ENCODE results near the gene BICRAL. TPM values are rescaled to one million over a fixed set of nuclear protein-coding genes. Genes with fewer than 3 reads are reported as not detected.
"Not testable (repeated sequence)": the region's sequence is repeated elsewhere in the genome, so short reads cannot be mapped to it uniquely, and the experiment has no call there.

Gene BICRAL
- total RNA-seq, 1 donor from 2014 or later: 8.2 TPM

DNA sequence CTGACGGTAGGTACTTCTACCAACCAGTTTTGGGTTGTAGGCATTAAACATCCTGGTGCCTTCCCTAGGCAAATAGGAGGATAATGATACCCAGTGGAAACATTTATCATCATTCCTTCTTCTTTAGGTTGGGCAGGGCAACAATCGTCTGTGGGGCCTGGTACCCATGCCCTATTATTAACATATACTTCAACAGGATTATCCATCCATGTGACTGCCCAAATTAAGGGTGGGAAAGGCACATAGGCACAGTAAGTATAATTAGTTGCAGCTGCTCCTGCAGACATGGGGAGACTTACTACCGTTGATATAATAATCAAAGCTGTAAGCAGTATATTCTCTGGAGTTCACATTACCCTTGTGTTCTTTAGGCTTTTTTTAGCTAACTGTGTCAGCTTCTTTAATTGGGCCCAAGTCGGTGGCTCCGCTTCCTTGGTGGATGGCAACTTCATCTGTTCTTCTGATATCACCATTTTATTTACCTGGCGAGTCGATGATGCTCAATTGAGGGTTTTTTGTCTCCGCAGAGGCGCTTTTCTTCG lies 114.4 kb downstream of the BICRAL start:
- no peak for DNase-seq (ENCODE audit: low read depth)

DNA sequence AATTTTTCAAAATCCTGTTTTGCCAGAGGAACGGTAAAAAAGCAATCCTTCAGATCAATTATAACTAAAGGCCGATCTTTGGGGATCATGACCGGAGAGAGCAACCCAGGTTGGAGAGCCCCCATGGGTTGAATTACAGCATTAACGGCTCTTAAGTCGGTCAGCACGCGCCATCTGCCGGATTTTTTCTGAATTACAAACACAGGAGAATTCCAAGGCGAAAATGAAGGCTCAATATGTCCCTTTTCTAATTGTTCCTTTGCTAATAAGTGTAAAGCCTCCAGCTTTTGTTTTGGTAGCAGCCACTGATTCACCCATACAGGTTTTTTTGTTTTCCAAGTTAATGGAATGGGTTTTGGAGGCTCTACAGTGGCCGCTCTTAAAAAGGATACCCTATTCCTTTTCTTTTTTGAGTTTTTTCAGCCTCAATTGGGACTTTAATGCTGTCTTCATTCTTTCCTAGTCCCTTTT lies 117.1 kb downstream of the BICRAL start:
- DNase-seq (ENCODE audit: low read depth): peak; percentile 54

DNA sequence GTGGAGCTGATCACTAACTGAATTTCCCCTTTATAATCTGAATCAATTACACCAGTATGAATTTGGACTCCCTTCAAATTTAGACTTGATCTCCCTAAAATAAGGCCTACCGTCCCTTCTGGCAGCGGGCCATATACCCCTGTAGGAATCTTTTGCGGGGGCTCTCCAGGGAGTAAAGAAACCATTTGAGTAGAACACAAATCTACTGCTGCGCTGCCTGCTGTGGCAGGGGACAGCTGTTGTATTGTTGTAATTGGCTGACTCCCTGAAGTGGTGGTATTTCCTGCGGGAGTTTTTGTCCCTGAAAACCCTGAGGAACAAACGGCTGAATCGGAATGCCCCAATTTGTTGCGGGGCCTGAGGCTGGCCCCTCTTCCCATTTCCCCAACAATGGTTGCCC lies 118.0 kb downstream of the BICRAL start:
- no peak for DNase-seq (ENCODE audit: low read depth)

DNA sequence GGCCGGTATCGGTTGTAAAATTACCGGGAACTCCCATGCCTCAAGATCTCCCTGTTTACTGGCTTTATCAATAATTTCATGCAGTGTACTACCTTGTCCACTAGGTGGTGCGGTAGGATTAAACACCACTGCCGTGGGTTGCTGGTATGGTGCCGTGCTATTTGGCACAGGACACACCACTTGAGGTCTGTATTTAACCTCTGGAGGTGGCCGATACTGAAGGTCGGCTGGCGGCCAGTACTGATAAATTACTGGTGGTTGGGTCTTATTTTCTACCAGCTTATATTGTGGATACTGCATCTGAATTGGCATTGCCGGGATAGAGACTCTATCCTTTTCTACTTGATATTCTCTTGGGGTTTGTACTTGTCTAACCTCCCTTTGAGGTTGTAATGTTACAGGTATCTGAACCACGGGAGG lies 119.7 kb downstream of the BICRAL start:
- peak; percentile 78 for DNase-seq (ENCODE audit: low read depth)

DNA sequence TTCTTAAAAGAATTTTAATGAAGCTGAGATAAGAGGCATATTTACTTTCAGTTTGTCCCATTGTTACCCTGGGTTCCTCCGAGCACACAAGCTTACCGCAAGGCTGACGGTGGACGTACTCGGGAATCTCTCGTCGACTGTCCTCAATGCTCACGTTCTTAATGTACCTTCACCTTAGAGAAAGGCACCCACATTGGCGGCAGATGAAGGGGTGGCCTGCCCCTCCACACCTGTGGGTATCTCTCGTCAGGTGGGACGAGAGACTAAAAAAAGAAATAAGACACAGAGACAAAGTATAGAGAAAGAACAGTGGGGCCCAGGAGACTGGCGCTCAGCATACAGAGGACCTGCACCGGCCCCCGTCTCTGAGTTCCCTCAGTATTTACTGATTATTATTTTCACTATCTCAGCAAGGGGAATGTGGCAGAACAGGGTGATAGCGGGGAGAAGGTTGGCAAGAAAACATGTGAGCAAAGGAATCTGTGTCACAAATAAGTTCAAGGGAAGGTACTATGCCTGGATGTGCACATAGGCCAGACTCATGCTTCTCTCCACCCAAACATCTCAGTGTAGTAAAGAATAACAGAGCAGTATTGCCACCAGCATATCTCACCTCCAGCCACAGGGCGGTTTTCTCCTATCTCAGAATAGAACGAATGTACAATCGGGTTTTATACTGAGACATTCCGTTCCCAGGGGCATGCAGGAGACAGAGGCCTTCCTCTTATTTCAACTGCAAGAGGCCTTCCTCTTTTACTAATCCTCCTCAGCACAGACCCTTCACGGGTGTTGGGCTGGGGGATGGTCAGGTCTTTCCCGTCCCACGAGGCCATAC lies 120.8 kb downstream of the BICRAL start:
- not testable (repeated sequence) for DNase-seq (ENCODE audit: low read depth)

DNA sequence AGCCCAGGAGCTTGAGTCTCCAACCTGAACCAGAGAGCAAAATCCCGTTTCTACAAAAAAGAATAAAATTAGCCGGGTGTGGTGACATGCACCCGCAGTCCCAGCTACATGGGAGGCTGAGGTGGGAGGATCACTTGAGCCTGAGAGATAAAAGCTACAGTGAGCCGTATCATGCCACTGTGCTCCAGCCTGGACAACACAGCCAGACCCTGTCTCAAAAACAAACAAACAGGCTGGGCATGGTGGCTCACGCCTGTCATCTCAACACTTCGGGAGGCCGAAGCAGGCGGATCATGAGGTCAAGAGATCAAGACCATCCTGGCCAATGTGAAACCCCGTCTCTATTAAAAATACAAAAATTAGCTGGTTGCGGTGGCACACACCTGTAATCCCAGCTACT lies 122.6 kb downstream of the BICRAL start:
- DNase-seq (ENCODE audit: low read depth): no peak

DNA sequence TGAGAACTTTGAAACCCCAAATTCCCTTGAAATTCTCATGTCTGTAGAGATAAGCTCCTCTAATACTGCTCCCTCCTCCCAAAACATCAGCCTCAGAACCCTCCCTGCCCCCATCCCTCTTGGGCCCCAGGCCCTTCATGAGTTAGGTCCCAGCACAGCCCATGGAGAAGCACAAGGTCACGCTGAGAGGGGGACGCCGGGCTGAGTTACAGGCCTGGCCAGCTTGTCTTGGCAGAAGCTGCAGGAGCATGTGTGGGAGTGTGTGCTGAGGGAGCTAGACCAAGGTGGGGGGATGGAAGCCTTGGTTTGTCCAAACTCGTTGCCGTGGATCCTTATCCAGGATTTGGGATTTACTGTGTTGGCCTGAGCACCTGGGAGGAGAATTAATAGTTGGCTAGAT lies 125.5 kb downstream of the BICRAL start:
- no peak for DNase-seq (ENCODE audit: low read depth)

DNA sequence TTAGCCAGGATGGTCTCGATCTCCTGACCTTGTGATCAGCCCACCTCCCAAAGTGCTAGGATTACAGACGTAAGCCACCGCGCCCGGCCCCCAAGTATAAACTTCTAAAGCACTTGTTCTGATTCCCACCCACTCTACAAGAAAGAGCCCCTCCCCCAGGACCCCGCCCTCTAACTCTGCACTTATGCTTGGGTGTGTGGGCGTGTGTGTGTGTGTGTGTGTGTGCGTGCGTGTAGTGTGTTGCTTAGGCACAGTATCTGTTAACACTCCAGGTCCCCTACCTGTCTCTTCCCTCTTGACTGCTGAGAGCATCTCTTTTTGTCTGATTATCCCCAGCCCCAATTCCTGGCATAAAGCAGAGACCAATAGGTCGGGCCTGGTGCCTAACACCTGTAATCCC lies 128.0 kb downstream of the BICRAL start:
- DNase-seq (ENCODE audit: low read depth): no peak

DNA sequence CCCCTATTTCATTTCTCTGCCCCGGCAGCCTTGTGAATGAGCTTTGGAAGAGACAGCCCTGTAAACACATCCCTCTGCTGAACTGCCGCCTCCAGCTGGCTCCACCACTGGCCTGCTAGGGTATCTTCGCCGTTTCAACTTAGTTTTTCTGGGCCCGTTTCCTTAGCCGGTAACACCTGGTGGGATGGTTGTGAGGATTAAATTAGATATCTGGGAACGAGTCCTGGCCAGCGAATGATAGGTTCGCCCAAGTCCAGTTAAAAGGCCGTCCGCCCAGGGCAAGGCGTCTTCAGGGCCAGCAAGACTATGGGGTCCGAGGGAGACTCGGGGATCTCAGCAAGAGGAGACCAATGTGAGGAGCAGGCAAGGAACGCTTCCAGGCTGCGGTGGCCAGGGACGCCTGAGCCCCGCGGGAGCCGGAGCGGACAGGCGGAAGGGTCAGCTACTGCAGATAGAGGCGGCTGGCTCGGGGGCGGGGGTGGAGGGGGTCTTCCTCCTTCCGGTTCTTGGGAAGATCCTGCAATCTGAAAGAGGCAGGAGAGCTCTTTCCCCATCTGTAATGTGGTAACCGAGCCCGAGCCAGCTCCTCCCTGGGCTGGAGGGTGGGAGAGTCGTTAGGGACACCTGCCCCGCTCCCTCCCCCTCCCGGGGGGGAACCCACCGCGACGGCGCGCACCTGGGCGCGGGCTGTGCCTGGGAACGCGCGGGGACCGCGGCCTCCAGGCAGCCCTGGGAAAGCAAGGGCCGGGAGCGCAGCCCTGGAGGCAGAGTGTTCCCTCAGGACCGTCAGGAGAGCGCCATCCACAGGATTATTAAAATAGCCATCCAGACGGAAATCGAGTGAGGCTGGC lies 129.5 kb downstream of the BICRAL start:
- no peak for DNase-seq (ENCODE audit: low read depth)

DNA sequence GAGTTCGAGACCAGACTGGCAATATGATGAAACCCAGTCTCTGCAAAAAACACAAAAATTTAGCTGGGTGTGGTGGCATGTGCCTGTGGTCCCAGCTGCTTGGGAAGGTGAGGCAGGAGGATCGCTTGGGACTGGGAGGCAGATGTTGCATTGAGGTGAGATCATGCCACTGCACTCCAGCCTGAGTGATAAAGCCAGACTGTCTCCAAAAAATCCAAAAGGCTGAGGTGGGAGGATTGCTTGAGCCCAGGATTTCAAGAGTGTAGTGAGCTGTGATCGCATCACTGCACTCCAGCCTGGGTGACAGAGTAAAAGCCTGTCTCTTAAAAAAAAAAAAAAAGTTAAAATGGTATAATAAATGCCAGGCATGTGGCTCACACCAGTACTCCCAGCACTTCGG lies 132.7 kb downstream of the BICRAL start:
- no peak for DNase-seq (ENCODE audit: low read depth)

DNA sequence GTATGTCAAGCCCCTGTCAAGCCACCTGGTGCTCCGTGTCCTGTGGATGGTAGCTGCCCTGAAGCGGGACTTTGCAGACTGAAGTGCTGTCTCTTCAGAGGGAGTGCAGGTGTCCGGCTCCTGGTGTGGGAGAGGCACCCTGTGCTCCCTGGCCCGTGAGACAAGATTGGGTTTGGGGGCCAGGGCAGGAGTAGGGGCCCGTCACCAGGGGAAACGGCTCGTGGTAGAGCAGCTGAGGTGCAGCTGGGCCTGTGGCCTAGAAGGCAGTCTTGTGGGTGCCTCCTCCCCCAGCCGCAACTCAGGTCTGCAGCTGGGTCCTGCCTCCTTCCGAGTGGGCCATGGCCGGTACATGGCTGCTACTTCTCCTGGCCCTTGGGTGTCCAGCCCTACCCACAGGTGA lies 133.9 kb downstream of the BICRAL start, which contains the start of gene PTCRA:
PTCRA (plus strand) TSS at position 322 of the 400 bp plus-strand sequence; CDS start at position 339, 17 bp downstream.
- no peak for DNase-seq (ENCODE audit: low read depth)

DNA sequence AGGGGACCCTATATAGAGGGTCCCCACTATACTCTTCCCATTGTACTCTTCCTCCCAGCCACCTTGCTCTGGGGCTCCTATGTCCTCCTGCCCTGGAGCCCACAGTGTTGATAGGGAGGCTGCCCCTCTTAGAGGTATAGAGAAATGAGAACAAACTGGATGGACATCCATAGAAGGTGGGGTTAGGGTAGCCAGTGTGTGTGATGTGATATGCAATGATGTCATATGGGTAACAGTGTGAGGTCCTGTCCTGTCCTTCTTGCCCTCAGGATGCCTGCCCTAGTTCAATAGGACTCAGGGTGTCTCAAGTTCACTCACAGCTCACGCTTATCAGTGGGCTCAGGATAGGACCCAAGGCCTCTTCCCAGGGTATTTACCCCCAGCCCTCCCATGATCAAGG lies 134.4 kb downstream of the BICRAL start:
- no peak for DNase-seq (ENCODE audit: low read depth)

Other genes with a start within 250 kb of the BICRAL start
- gene UBR2, start 218.0 kb upstream of the BICRAL start, total RNA-seq: 21.4 and 37.9 TPM in 2 replicates
- gene PRPH2, start 59.5 kb upstream of the BICRAL start, total RNA-seq: 0.17 and 1.2 TPM in 2 replicates
- gene TBCC, start 35.9 kb upstream of the BICRAL start, total RNA-seq: 37.7 and 59.6 TPM in 2 replicates
- 150 and 177 TPM in 2 replicates for gene RPL7L1, start 97.6 kb downstream of the BICRAL start, total RNA-seq
- not detected in 2 replicates for gene PTCRA, start 134.0 kb downstream of the BICRAL start, total RNA-seq
- gene CNPY3, start 147.4 kb downstream of the BICRAL start, total RNA-seq: 26.9 and 66.7 TPM in 2 replicates
- 0.20 TPM in 1 of 2 replicates, not detected in the other for gene GNMT, start 178.7 kb downstream of the BICRAL start, total RNA-seq
- gene PEX6, start 197.1 kb downstream of the BICRAL start, total RNA-seq: 46.0 and 80.8 TPM in 2 replicates
- 42.9 and 47.8 TPM in 2 replicates for gene PPP2R5D, start 202.5 kb downstream of the BICRAL start, total RNA-seq
- gene MEA1, start 231.9 kb downstream of the BICRAL start, total RNA-seq: 38.3 and 46.9 TPM in 2 replicates
- gene KLHDC3, start 232.2 kb downstream of the BICRAL start, total RNA-seq: 60.7 and 111 TPM in 2 replicates
- 93.5 and 166 TPM in 2 replicates for gene RRP36, start 239.6 kb downstream of the BICRAL start, total RNA-seq